Measurements from ENCODE around the gene ZMYND10. TPM values are rescaled to one million over a fixed set of nuclear protein-coding genes. Genes with fewer than 3 reads are reported as not detected.
A peak's percentile ranks its signal among the peaks of the same experiment; 100 is the strongest.

The ZMYND10 gene
- total and polyA plus RNA-seq, 2 donors: 0.62 to 1.2 TPM

DNA sequence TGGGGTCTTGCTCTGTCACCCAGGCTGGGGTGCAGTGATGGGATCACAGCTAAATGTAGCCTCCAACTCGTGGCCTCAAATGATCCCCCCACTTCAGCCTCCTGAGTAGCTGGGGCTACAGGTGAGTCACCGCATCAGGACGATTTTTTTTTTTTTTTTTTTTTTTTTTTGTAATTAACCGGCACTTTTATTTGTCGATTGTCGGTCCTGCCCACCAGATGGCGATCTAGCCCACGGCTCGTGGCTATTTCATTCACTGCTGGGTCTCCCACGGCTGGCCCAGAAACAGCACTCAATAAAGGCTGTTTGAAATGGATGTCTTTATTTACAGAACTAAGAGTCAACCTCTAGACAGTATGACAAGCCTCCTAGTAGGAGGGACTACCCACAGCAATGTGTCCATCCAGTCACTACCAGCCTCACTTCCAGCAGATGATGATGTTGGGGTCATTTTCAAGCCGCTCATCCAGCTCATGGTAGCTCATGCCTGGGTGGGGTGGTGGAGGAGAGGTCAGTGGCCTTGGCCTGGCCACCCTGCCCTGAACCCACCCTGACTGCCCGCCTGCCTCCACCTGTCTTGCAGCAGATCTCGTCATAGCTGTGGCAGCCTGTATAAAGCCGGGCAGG, 1.8 kb upstream of the ZMYND10 start:
- 27% methylated on average over 14 of the region's 14 CpGs for WGBS
- Histone ChIP-seq H3K4me3 (ENCODE audit: low read depth, low read length) (no peak overlapping the region), H3K27ac (ENCODE audit: low read depth) (no peak overlapping the region), H3K4me1 (ENCODE audit: insufficient read depth) (peaks cover 2% of the 10 kb centered on the region), H3K36me3 (ENCODE audit: insufficient read depth) (no peaks in the 10 kb centered on the region)
- no peak for DNase-seq (ENCODE audit: extremely low spot score)

DNA sequence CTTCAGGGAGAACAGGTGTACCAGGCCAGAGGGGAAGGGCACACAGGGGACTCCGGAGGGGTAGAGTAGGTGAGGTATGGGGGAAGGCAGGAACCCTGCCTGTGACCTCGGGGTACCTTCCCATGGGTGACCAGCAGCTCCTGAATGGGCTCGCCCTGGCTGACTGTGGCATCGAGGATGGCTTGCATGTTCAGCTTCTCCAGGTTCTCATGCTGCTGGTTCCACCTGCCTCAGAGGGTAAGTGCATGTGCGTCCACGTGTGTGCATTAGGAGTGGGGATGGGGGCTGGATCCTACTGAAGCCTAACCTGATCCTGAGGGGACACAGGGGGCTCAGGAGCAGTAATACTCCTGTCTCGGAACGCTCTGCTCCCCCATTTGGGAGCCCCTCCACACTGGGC, 524 bp downstream of the ZMYND10 start:
- Histone ChIP-seq H3K4me3 (ENCODE audit: low read depth, low read length) (no peak overlapping the region), H3K4me1 (ENCODE audit: insufficient read depth) (peaks cover 2% of the 10 kb centered on the region), H3K27ac (ENCODE audit: low read depth) (no peak overlapping the region), H3K36me3 (ENCODE audit: insufficient read depth) (no peaks in the 10 kb centered on the region)
- no peak for DNase-seq (ENCODE audit: extremely low spot score)
- 67% methylated on average over 8 of the region's 8 CpGs for WGBS

GRCh38 chr3:50342813-50343633, 2.5 kb downstream of the ZMYND10 start:
- Histone ChIP-seq H3K27ac (ENCODE audit: low read depth) (no peak overlapping the region), H3K4me1 (ENCODE audit: insufficient read depth) (no peaks in the 10 kb centered on the region), H3K4me3 (ENCODE audit: low read depth, low read length) (no peak overlapping the region), H3K36me3 (ENCODE audit: insufficient read depth) (no peaks in the 10 kb centered on the region)
- 83% methylated on average over 13 of the region's 13 CpGs for WGBS
- DNase-seq (ENCODE audit: extremely low spot score): no peak

GRCh38 chr3:50341996-50342650, 3.4 kb downstream of the ZMYND10 start:
- 89% methylated on average over 13 of the region's 13 CpGs for WGBS
- Histone ChIP-seq H3K27ac (ENCODE audit: low read depth) (no peak overlapping the region), H3K36me3 (ENCODE audit: insufficient read depth) (no peaks in the 10 kb centered on the region), H3K4me1 (ENCODE audit: insufficient read depth) (no peaks in the 10 kb centered on the region), H3K4me3 (ENCODE audit: low read depth, low read length) (no peak overlapping the region)
- DNase-seq (ENCODE audit: extremely low spot score): no peak

DNA sequence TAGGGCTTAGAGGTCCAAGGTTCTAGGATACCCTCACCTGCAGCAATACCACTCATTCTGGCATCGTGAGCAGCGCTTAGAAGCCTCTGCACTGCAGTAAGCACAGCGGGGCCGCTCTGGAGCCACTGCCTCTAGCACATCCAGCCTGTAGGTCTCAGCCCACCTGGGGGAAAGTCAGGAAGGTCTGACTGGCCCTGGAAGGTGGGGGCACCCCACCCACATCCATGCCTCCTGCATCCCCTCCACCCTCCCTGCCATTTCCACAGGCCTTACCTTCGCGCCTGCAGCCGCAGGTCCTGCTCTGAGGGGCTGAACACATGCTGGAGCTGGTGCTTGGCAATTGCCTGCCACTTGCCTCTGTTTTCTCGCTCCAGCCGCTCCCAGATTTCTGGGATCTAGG, 4.0 kb downstream of the ZMYND10 start:
- WGBS: 91% methylated on average over 9 of the region's 9 CpGs
- Histone ChIP-seq H3K4me1 (ENCODE audit: insufficient read depth) (no peaks in the 10 kb centered on the region), H3K36me3 (ENCODE audit: insufficient read depth) (no peaks in the 10 kb centered on the region), H3K4me3 (ENCODE audit: low read depth, low read length) (peak overlapping the region; percentile 46), H3K27ac (ENCODE audit: low read depth) (no peak overlapping the region)
- no peak for DNase-seq (ENCODE audit: extremely low spot score)

GRCh38 chr3:50340448-50341329, 4.8 kb downstream of the ZMYND10 start, which contains the start of gene RASSF1:
RASSF1 (minus strand) TSS chr3:50340836; CDS start chr3:50340805, 31 bp downstream.
- H3K4me3 ChIP-seq (ENCODE audit: low read depth, low read length): peak within 1 kb of the TSS; percentile 46
- H3K36me3 ChIP-seq (ENCODE audit: insufficient read depth): no peaks in the 10 kb centered on the region
- H3K27ac ChIP-seq (ENCODE audit: low read depth): peak within 1 kb of the TSS; percentile 62
- DNase-seq (ENCODE audit: extremely low spot score): no peak
- 3% methylated on average over 85 of the region's 85 CpGs for WGBS
- no peaks in the 10 kb centered on the region for H3K4me1 ChIP-seq (ENCODE audit: insufficient read depth)

DNA sequence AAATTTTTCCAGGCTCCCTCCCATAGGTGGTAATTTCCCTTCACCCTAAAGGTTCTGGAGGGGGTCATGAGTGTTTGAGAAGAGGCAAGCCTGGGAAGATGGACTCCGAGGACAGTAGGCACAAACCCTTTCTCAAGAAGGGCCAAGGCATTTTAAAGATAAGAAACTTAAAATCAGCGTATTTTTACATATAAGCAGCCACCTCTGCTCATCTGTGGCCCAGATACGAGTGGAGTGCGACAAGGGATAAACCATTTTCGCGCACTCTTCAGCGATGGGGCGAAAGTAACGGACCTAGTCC, 5.4 kb downstream of the ZMYND10 start:
- WGBS: 15% methylated on average over 9 of the region's 9 CpGs
- Histone ChIP-seq H3K4me1 (ENCODE audit: insufficient read depth) (no peaks in the 10 kb centered on the region), H3K36me3 (ENCODE audit: insufficient read depth) (no peaks in the 10 kb centered on the region), H3K4me3 (ENCODE audit: low read depth, low read length) (peak overlapping the region; percentile 46), H3K27ac (ENCODE audit: low read depth) (peak overlapping the region; percentile 62)
- no peak for DNase-seq (ENCODE audit: extremely low spot score)

- Histone ChIP-seq H3K36me3 (ENCODE audit: insufficient read depth) (no peaks in the 10 kb centered on the region), H3K4me3 (ENCODE audit: low read depth, low read length) (peak overlapping the region; percentile 46), H3K27ac (ENCODE audit: low read depth) (peak overlapping the region; percentile 17), H3K4me1 (ENCODE audit: insufficient read depth) (no peaks in the 10 kb centered on the region)
- 76% methylated on average over 14 of the region's 14 CpGs for WGBS
- DNase-seq (ENCODE audit: extremely low spot score): no peak
These were observed 5.9 kb downstream of the ZMYND10 start for GRCh38 chr3:50339485-50340146.

DNA sequence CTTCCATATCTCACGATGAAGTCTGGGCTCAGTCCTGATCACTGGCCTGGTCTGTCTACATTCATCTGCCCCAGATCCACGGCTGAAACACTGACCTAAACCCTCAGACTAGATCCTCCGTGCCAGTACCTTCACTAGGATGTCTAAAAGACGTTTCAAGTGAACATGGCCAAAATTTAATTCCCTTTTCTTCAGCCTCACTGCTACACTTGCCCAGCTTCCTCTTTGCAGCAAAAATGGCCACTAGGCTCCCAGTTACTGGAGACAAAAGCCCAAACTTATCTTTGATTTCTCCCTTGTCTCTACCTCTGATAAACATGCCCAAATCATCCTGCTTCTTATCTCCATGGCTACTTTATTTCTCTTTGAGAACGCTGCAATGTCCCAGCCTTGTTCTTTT, 6.6 kb downstream of the ZMYND10 start:
- H3K27ac ChIP-seq (ENCODE audit: low read depth): no peak overlapping the region
- no peaks in the 10 kb centered on the region for H3K36me3 ChIP-seq (ENCODE audit: insufficient read depth)
- H3K4me1 ChIP-seq (ENCODE audit: insufficient read depth): no peaks in the 10 kb centered on the region
- 63% methylated on average over 5 of the region's 5 CpGs for WGBS
- H3K4me3 ChIP-seq (ENCODE audit: low read depth, low read length): no peak overlapping the region
- DNase-seq (ENCODE audit: extremely low spot score): no peak

GRCh38 chr3:50337175-50337861, 8.2 kb downstream of the ZMYND10 start:
- Histone ChIP-seq H3K36me3 (ENCODE audit: insufficient read depth) (no peaks in the 10 kb centered on the region), H3K4me3 (ENCODE audit: low read depth, low read length) (peak overlapping the region; percentile 62), H3K4me1 (ENCODE audit: insufficient read depth) (no peaks in the 10 kb centered on the region), H3K27ac (ENCODE audit: low read depth) (peak overlapping the region; percentile 97)
- DNase-seq (ENCODE audit: extremely low spot score): peak; percentile 95
- WGBS: under 1% methylated on average over 79 of the region's 79 CpGs

- under 1% methylated on average over 31 of the region's 31 CpGs for WGBS
- DNase-seq (ENCODE audit: extremely low spot score): no peak
- Histone ChIP-seq H3K4me3 (ENCODE audit: low read depth, low read length) (peak overlapping the region; percentile 62), H3K27ac (ENCODE audit: low read depth) (peak overlapping the region; percentile 97), H3K4me1 (ENCODE audit: insufficient read depth) (no peaks in the 10 kb centered on the region), H3K36me3 (ENCODE audit: insufficient read depth) (no peaks in the 10 kb centered on the region)
These were observed 8.9 kb downstream of the ZMYND10 start for GRCh38 chr3:50336452-50337174.

Data from urinary bladder (tissue), 4 donors.